Liver (tissue), 3 donors: Measurements from ENCODE around the gene NMNAT2.

Experiments
- EGR1 ChIP-seq, 2 donors: IDR thresholded peaks; 2 replicates each; pipeline ENCODE4 v1.6.1; 2016 to 2018; ENCODE audit warnings: antibody characterized with exemption in 2 of 2, low read depth in 2 of 2
- GABPA ChIP-seq, 2 donors: IDR thresholded peaks in 1 of 2; conservative IDR thresholded peaks in 1 of 2; 2 replicates each; pipeline ENCODE4 v1.6.1; 2016; ENCODE audit warnings: antibody characterized with exemption in 2 of 2, mild to moderate bottlenecking in 1 of 2, moderate library complexity in 1 of 2
- RAD21 ChIP-seq, 2 donors: IDR thresholded peaks; 2 replicates each; pipeline ENCODE4 v1.6.1; 2016; ENCODE audit warnings: antibody characterized with exemption in 2 of 2, mild to moderate bottlenecking in 2 of 2
- TAF1 ChIP-seq: conservative IDR thresholded peaks from 2 replicates; pipeline ENCODE4 v1.6.1; 2016; ENCODE audit warnings: antibody characterized with exemption, mild to moderate bottlenecking
- YY1 ChIP-seq: IDR thresholded peaks from 2 replicates; pipeline ENCODE4 v1.6.1; 2016; ENCODE audit warnings: antibody characterized with exemption, mild to moderate bottlenecking
- TF ChIP-seq, protein P1 (sequence below): fragments of 150-350 bp; IDR thresholded peaks from 2 replicates; pipeline ENCODE4 v1.5.1; 2017; ENCODE audit warnings: improper control_type of control experiment, low read depth, low read length; ENCODE audit not compliant: missing input control
- TF ChIP-seq, protein P2 (sequence below): IDR thresholded peaks from 2 replicates; pipeline ENCODE4 v1.6.1; 2016; ENCODE audit warnings: antibody characterized with exemption
- TF ChIP-seq, protein P3 (sequence below): IDR thresholded peaks from 2 replicates; pipeline ENCODE4 v1.6.1; 2016; ENCODE audit warnings: antibody characterized with exemption
- TF ChIP-seq, protein P4 (sequence below): IDR thresholded peaks from 2 replicates; pipeline ENCODE4 v1.6.1; 2016; ENCODE audit warnings: antibody characterized with exemption
- donor health status: healthy.
- donor health status: healthy.

DNA sequence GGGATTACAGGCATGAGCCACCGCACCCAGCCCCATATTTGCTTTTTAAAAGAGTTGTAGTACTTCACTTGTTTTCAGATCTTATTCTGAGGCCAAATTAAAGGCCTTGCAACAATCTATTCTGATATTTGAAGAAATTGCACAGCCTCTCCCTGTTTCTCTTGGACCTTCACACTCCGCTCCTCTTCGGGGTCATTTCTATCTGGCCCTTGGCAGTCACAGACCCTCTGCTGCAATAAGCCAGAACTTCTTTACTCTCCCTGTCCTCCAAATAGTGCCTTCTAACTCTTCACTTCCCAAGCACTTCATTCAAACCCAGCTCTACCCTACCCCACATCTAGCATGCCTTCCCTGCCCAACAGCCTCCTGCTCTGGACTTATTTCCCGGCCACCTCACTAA is 121.4 kb downstream of the NMNAT2 start:
- TF ChIP-seq, protein P1, sequence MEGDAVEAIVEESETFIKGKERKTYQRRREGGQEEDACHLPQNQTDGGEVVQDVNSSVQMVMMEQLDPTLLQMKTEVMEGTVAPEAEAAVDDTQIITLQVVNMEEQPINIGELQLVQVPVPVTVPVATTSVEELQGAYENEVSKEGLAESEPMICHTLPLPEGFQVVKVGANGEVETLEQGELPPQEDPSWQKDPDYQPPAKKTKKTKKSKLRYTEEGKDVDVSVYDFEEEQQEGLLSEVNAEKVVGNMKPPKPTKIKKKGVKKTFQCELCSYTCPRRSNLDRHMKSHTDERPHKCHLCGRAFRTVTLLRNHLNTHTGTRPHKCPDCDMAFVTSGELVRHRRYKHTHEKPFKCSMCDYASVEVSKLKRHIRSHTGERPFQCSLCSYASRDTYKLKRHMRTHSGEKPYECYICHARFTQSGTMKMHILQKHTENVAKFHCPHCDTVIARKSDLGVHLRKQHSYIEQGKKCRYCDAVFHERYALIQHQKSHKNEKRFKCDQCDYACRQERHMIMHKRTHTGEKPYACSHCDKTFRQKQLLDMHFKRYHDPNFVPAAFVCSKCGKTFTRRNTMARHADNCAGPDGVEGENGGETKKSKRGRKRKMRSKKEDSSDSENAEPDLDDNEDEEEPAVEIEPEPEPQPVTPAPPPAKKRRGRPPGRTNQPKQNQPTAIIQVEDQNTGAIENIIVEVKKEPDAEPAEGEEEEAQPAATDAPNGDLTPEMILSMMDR = no peak
- TF ChIP-seq, protein P2, sequence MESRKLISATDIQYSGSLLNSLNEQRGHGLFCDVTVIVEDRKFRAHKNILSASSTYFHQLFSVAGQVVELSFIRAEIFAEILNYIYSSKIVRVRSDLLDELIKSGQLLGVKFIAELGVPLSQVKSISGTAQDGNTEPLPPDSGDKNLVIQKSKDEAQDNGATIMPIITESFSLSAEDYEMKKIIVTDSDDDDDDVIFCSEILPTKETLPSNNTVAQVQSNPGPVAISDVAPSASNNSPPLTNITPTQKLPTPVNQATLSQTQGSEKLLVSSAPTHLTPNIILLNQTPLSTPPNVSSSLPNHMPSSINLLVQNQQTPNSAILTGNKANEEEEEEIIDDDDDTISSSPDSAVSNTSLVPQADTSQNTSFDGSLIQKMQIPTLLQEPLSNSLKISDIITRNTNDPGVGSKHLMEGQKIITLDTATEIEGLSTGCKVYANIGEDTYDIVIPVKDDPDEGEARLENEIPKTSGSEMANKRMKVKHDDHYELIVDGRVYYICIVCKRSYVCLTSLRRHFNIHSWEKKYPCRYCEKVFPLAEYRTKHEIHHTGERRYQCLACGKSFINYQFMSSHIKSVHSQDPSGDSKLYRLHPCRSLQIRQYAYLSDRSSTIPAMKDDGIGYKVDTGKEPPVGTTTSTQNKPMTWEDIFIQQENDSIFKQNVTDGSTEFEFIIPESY = no peak
- no peak for TF ChIP-seq YY1
- TF ChIP-seq EGR1 (IDR thresholded peaks at IDR 0.05; ENCODE audit: low read depth in 2 of 2) = no peak
- TF ChIP-seq, protein P3, sequence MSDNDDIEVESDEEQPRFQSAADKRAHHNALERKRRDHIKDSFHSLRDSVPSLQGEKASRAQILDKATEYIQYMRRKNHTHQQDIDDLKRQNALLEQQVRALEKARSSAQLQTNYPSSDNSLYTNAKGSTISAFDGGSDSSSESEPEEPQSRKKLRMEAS = no peak
- no peak for TF ChIP-seq GABPA (IDR thresholded peaks at IDR 0.05 in 1 of 2, conservative IDR thresholded peaks at IDR 0.05 in 1 of 2)
- no peak for TF ChIP-seq TAF1
- TF ChIP-seq, protein P4, sequence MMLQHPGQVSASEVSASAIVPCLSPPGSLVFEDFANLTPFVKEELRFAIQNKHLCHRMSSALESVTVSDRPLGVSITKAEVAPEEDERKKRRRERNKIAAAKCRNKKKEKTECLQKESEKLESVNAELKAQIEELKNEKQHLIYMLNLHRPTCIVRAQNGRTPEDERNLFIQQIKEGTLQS = no peak
- no peak for TF ChIP-seq RAD21 (IDR thresholded peaks at IDR 0.05)
